Measurements from ENCODE around the gene ZNF160.
"Not testable (repeated sequence)": the region's sequence is repeated elsewhere in the genome, so short reads cannot be mapped to it uniquely, and the experiment has no call there.

Gene ZNF160

GRCh38 chr19:53101518-53101917, 1.7 kb downstream of the ZNF160 start:
- H3K27ac ChIP-seq (ENCODE audit: low read depth, low read length) = no peak overlapping the region
- peaks cover 20% of the 10 kb centered on the region for H3K4me1 ChIP-seq (ENCODE audit: control insufficient read depth, low read length)
- TF ChIP-seq, protein P1, sequence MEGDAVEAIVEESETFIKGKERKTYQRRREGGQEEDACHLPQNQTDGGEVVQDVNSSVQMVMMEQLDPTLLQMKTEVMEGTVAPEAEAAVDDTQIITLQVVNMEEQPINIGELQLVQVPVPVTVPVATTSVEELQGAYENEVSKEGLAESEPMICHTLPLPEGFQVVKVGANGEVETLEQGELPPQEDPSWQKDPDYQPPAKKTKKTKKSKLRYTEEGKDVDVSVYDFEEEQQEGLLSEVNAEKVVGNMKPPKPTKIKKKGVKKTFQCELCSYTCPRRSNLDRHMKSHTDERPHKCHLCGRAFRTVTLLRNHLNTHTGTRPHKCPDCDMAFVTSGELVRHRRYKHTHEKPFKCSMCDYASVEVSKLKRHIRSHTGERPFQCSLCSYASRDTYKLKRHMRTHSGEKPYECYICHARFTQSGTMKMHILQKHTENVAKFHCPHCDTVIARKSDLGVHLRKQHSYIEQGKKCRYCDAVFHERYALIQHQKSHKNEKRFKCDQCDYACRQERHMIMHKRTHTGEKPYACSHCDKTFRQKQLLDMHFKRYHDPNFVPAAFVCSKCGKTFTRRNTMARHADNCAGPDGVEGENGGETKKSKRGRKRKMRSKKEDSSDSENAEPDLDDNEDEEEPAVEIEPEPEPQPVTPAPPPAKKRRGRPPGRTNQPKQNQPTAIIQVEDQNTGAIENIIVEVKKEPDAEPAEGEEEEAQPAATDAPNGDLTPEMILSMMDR (IDR thresholded peaks at IDR 0.05; ENCODE audit: low read depth, low read length, poor library complexity, severe bottlenecking) = no peak
- TF ChIP-seq EZH2phosphoT487 (IDR thresholded peaks at IDR 0.05; ENCODE audit: borderline replicate concordance, low read length) = no peak
- H3K9me3 ChIP-seq (ENCODE audit: control insufficient read depth, insufficient read depth, low read length) = no peaks in the 10 kb centered on the region
- peaks cover 55% of the 10 kb centered on the region for H3K79me2 ChIP-seq (ENCODE audit: control insufficient read depth, low read length)
- no peaks in the 10 kb centered on the region for H3K9me2 ChIP-seq (replicated peaks; ENCODE audit: control insufficient read depth, low read length)
- H3K36me3 ChIP-seq (ENCODE audit: control insufficient read depth, low read length) = peaks cover 34% of the 10 kb centered on the region
- no peaks in the 10 kb centered on the region for H3F3A ChIP-seq (ENCODE audit: control insufficient read depth, insufficient read depth)
- no peaks in the 10 kb centered on the region for H3K27me3 ChIP-seq (ENCODE audit: control insufficient read depth, low read length)
- H3K4me2 ChIP-seq (ENCODE audit: low read length) = peak overlapping the region; percentile 98
- peak overlapping the region; percentile 76 for H3K4me3 ChIP-seq (ENCODE audit: low read length)
- H4K20me1 ChIP-seq (ENCODE audit: control insufficient read depth, insufficient read depth, low read depth, low read length) = 0 out of 2 replicates have a peak, but pooled peaks cover 2% of the 10 kb centered on the region

GRCh38 chr19:53098570-53098969, 4.7 kb downstream of the ZNF160 start:
- H3K27me3 ChIP-seq (ENCODE audit: control insufficient read depth, low read length); H3F3A ChIP-seq (ENCODE audit: control insufficient read depth, insufficient read depth); H3K9me2 ChIP-seq (replicated peaks; ENCODE audit: control insufficient read depth, low read length); H4K20me1 ChIP-seq (ENCODE audit: control insufficient read depth, insufficient read depth, low read depth, low read length); H3K4me2 ChIP-seq (ENCODE audit: low read length); H3K4me3 ChIP-seq (ENCODE audit: low read length); H3K27ac ChIP-seq (ENCODE audit: low read depth, low read length); H3K9me3 ChIP-seq (ENCODE audit: control insufficient read depth, insufficient read depth, low read length): not testable (repeated sequence)
- Histone ChIP-seq H3K4me1 (ENCODE audit: control insufficient read depth, low read length) (peaks cover 13% of the 10 kb centered on the region), H3K79me2 (ENCODE audit: control insufficient read depth, low read length) (peaks cover 73% of the 10 kb centered on the region), H3K36me3 (ENCODE audit: control insufficient read depth, low read length) (peaks cover 45% of the 10 kb centered on the region)

DNA sequence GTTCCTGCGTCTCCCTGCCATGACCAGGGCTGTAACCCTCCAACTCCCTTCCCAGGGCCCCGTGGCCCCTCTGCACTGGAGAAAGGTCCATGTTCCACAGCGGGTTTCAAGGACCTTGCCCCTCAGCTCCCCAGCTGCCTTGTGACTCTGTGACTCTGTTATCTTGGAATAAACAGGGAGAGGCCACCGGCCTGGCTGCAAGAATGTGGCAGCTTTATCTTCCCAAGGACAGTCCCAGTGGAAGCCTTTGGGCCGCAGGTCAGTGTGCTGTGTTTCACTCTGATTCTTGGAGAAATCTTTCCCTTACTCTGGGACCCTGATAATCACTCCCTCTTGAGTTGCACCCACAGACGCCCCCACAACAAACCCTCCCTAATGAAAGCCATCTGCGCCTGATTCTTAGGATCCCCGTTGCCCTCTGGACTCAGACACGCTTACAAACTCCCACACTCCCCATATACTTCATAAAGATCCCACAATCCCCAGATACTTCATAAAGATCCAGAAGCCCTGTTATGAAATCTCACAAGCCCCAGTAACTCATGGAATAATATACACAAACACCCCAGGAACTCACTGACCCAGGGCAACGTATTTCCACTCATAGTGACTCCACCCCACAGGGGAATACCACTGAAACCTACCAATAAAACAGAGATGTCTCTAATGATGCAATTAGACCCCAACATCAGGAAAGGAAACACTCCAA, 6.1 kb downstream of the ZNF160 start:
- not testable (repeated sequence) for H3K27ac ChIP-seq (ENCODE audit: low read depth, low read length); H3K9me3 ChIP-seq (ENCODE audit: control insufficient read depth, insufficient read depth, low read length); H3K4me1 ChIP-seq (ENCODE audit: control insufficient read depth, low read length); H3K4me3 ChIP-seq (ENCODE audit: low read length); H3F3A ChIP-seq (ENCODE audit: control insufficient read depth, insufficient read depth); H3K9me2 ChIP-seq (replicated peaks; ENCODE audit: control insufficient read depth, low read length); H3K27me3 ChIP-seq (ENCODE audit: control insufficient read depth, low read length); H3K4me2 ChIP-seq (ENCODE audit: low read length); H4K20me1 ChIP-seq (ENCODE audit: control insufficient read depth, insufficient read depth, low read depth, low read length)
- H3K36me3 ChIP-seq (ENCODE audit: control insufficient read depth, low read length) = peaks cover 51% of the 10 kb centered on the region
- H3K79me2 ChIP-seq (ENCODE audit: control insufficient read depth, low read length) = peaks cover 65% of the 10 kb centered on the region

- not testable (repeated sequence) for H3K9me3 ChIP-seq (ENCODE audit: control insufficient read depth, insufficient read depth, low read length); H3K27me3 ChIP-seq (ENCODE audit: control insufficient read depth, low read length); H3K27ac ChIP-seq (ENCODE audit: low read depth, low read length); H3K4me2 ChIP-seq (ENCODE audit: low read length); H4K20me1 ChIP-seq (ENCODE audit: control insufficient read depth, insufficient read depth, low read depth, low read length); H3K4me1 ChIP-seq (ENCODE audit: control insufficient read depth, low read length); H3K4me3 ChIP-seq (ENCODE audit: low read length); H3F3A ChIP-seq (ENCODE audit: control insufficient read depth, insufficient read depth); H3K9me2 ChIP-seq (replicated peaks; ENCODE audit: control insufficient read depth, low read length)
- peaks cover 51% of the 10 kb centered on the region for H3K36me3 ChIP-seq (ENCODE audit: control insufficient read depth, low read length)
- peaks cover 60% of the 10 kb centered on the region for H3K79me2 ChIP-seq (ENCODE audit: control insufficient read depth, low read length)
Observed at GRCh38 chr19:53096579-53096978, 6.6 kb downstream of the ZNF160 start.

Data from DOHH2 (cell line).